K562 (cell line): ENCODE results near the gene DEFB110. TPM values are rescaled to one million over a fixed set of nuclear protein-coding genes. Genes with fewer than 3 reads are reported as not detected.

ENCODE experiments used
- CREB3L1 ChIP-seq: fragments of 450-650 bp; IDR thresholded peaks from 2 replicates; pipeline ENCODE4 v1.6.1; 2014; ENCODE audit warnings: low read depth, mild to moderate bottlenecking, moderate library complexity, borderline replicate concordance
- CREM ChIP-seq: IDR thresholded peaks from 2 replicates; pipeline ENCODE4 v1.6.1; 2014; ENCODE audit warnings: antibody characterized with exemption, low read depth
- E2F3 ChIP-seq: fragments of 250-450 bp; sonication (Bioruptor Pico); IDR thresholded peaks from 2 replicates; pipeline ENCODE4 v1.4.0; 2020; ENCODE audit warnings: mild to moderate bottlenecking
- ESRRB ChIP-seq: fragments of 250-450 bp; sonication (Bioruptor Pico); IDR thresholded peaks from 2 replicates; pipeline ENCODE4 v1.5.0; 2020; ENCODE audit warnings: mild to moderate bottlenecking, moderate library complexity, borderline replicate concordance
- JUND ChIP-seq, 2 experiments: IDR thresholded peaks; 2 replicates in 1 of 2; 3 replicates in 1 of 2; pipeline ENCODE4 v1.6.1; 2011; ENCODE audit warnings: borderline replicate concordance in 2 of 2, low read depth in 2 of 2, low read length in 2 of 2, improper control_type of control experiment in 1 of 2, missing biosample characterization in 1 of 2, missing genetic modification characterization in 1 of 2, missing genetic modification reagents in 1 of 2
- NFIC ChIP-seq: fragments of 450-650 bp; IDR thresholded peaks from 2 replicates; pipeline ENCODE4 v1.6.1; 2017; ENCODE audit warnings: mild to moderate bottlenecking, inconsistent platforms
- PKNOX1 ChIP-seq: fragments of 450-650 bp; IDR thresholded peaks from 2 replicates; pipeline ENCODE4 v1.6.1; 2016
- RAD21 ChIP-seq, 2 experiments: fragments of 250-450 bp in 1 of 2; fragments of 450-650 bp in 1 of 2; sonication (Bioruptor Pico) in 1 of 2; formaldehyde crosslinking in 1 of 2; IDR thresholded peaks in 1 of 2; conservative IDR thresholded peaks in 1 of 2; 2 replicates each; pipeline versions ENCODE4 v1.4.0 to v1.8.0; 2020 to 2022; ENCODE audit warnings: mild to moderate bottlenecking in 2 of 2, moderate library complexity in 1 of 2
- RBM34 ChIP-seq: fragments of 200-400 bp; formaldehyde crosslinking; IDR thresholded peaks from 2 replicates; pipeline ENCODE4 v1.6.1; 2018; ENCODE audit warnings: low read length, borderline replicate concordance; ENCODE audit not compliant: insufficient read depth
- RREB1 ChIP-seq: fragments of 250-450 bp; sonication (Bioruptor Pico); IDR thresholded peaks from 2 replicates; pipeline ENCODE4 v1.4.0; 2020
- SOX6 ChIP-seq: fragments of 450-650 bp; IDR thresholded peaks from 2 replicates; pipeline ENCODE4 v1.6.1; 2014; ENCODE audit warnings: mild to moderate bottlenecking
- SP1 ChIP-seq: sonication (generic); formaldehyde crosslinking; IDR thresholded peaks from 2 replicates; pipeline ENCODE4 v1.8.1; 2022; ENCODE audit warnings: mild to moderate bottlenecking, missing genetic modification reagents
- ZBTB11 ChIP-seq, 3 experiments: fragments of 200-800 bp in 1 of 3; fragments of 250-450 bp in 1 of 3; fragments of 450-650 bp in 1 of 3; sonication (Bioruptor Pico) in 1 of 3; sonication (Bioruptor generic) in 1 of 3; formaldehyde crosslinking in 1 of 3; IDR thresholded peaks; 2 replicates each; pipeline versions ENCODE4 v1.6.1 to v1.8.0; 2016 to 2022; ENCODE audit warnings: mild to moderate bottlenecking in 2 of 3, missing genetic modification characterization in 2 of 3, missing compliant biosample characterization in 1 of 3, moderate library complexity in 1 of 3
- polyA plus RNA-seq, 8 experiments: library from polyadenylated mRNA; depleted of rRNA in 4 of 8; stranded (reverse) in 5 of 8; unstranded in 3 of 8; fragments of >200 nt; fragmentation: Nextera tagmentation in 2 of 8; fragmentation: Illumina TruSeq in 1 of 8; extraction: Ambion mirVana in 2 of 8; extraction: Trizol in 1 of 8; gene quantifications; 2 replicates each; pipeline versions ENCODE4 v1.2.1 to v1.2.3, GENCODE V29; 2011 to 2014; ENCODE audit warnings: inconsistent platforms in 1 of 8, missing spikeins in 1 of 8
- total RNA-seq, 7 experiments: library from RNA; depleted of rRNA in 6 of 7; stranded (reverse); fragments of >200 nt in 6 of 7; fragmentation: Illumina TruSeq in 2 of 7; extraction: Trizol in 2 of 7; gene quantifications; 2 replicates each; pipeline versions ENCODE4 v1.2.1 to v1.2.3, GENCODE V29; 2011 to 2021; ENCODE audit warnings: low replicate concordance in 1 of 7

DEFB110 gene
- total and polyA plus RNA-seq, 9 of the 15 experiments (the other 6 are each of a cell fraction or from before 2014, with no cell fraction given), result not detected

GRCh38 chr6:50030777-50031562 is 9.2 kb upstream of the DEFB110 start (continued):
- TF ChIP-seq CREB3L1 (0 out of 2 replicates have a peak, but pooled peaks have one; percentile 22), ZBTB11 (CRISPR knock-in tag; IDR thresholded peaks at IDR 0.05) (no peak), E2F3 (0 out of 2 replicates have a peak, but pooled peaks have one; percentile 37), SP1 (CRISPR knock-in tag) (0 out of 2 replicates have a peak, but pooled peaks have one; percentile 36), CREM (peak; percentile 51), NFIC (no peak), JUND (IDR thresholded peaks at IDR 0.05; ENCODE audit: borderline replicate concordance, low read depth, low read length) (peak; percentile 4; the same call in 1 of the 2 replicates), JUND (tag; IDR thresholded peaks at IDR 0.05; ENCODE audit: borderline replicate concordance, low read depth, low read length) (no peak; the same call in 2 of the 3 replicates), ESRRB (CRISPR knock-in tag) (no peak), RAD21 (CRISPR knock-in tag; conservative IDR thresholded peaks at IDR 0.05 in 1 of 2, IDR thresholded peaks at IDR 0.05 in 1 of 2) (peak; percentile 82 to 83; a peak in 3 of 4 replicates), SOX6 (peak; percentile 91), RBM34 (no peak), PKNOX1 (peak; percentile 34; the same call in 1 of the 2 replicates), RREB1 (CRISPR knock-in tag) (no peak)
